PC-3 (cell line): ENCODE measurements around the gene DALRD3. TPM values are rescaled to one million over a fixed set of nuclear protein-coding genes. Genes with fewer than 3 reads are reported as not detected.

ENCODE experiments used
- ATAC-seq: fragments of 200-7000 bp; cut with Tn5 transposase; 2 replicates; pipeline ENCODE4 v1.9.1; 2020; ENCODE audit warnings: mild to moderate bottlenecking, moderate library complexity
- BruUV-seq: library from RNA; stranded (reverse); fragments of 400-500 nt; replicated peaks from 2 replicates; lab custom pipeline; 2021; lab: Mats Ljungman, UMichigan
- CTCF ChIA-PET: fragments of 300-600 bp; sonication (Branson Sonifier 250); formaldehyde crosslinking; loops from one replicate; lab custom pipeline; 2022; ENCODE audit warnings: antibody characterized with exemption; lab: Charles Lee
- POLR2A ChIA-PET: fragments of 300-600 bp; sonication (Branson Sonifier 250); formaldehyde crosslinking; loops from one replicate; lab custom pipeline; 2022; ENCODE audit warnings: antibody characterized with exemption; ENCODE audit not compliant: unreplicated experiment; lab: Charles Lee
- DNase-seq: peaks from one replicate; pipeline ENCODE4 v3.0.0-alpha.2; 2015
- H2AFZ ChIP-seq: fragments of 300-600 bp; sonication (generic); 2 replicates; pipeline ENCODE4 v1.6.0; 2016; ENCODE audit warnings: antibody characterized with exemption, low read length
- H3F3A ChIP-seq: fragments of 300-600 bp; sonication (generic); one replicate; pipeline ENCODE4 v1.6.0; 2017; ENCODE audit warnings: antibody characterized with exemption, low read length, control low read depth, mild to moderate bottlenecking; ENCODE audit not compliant: unreplicated experiment
- H3K27ac ChIP-seq: fragments of 300-600 bp; sonication (generic); 2 replicates; pipeline ENCODE4 v1.5.1; 2016; ENCODE audit warnings: mild to moderate bottlenecking, low read length
- H3K27me3 ChIP-seq: fragments of 300-600 bp; sonication (generic); 2 replicates; pipeline ENCODE4 v1.6.1; 2016; ENCODE audit warnings: low read length, mixed read lengths
- H3K36me3 ChIP-seq: fragments of 300-600 bp; sonication (generic); 2 replicates; pipeline ENCODE4 v1.6.1; 2016; ENCODE audit warnings: low read depth, mixed run types, low read length, mixed read lengths
- H3K4me1 ChIP-seq: fragments of 300-600 bp; sonication (generic); 2 replicates; pipeline ENCODE4 v1.5.1; 2016; ENCODE audit warnings: low read length; ENCODE audit not compliant: insufficient read depth
- H3K4me2 ChIP-seq: fragments of 300-600 bp; sonication (generic); 2 replicates; pipeline ENCODE4 v1.6.0; 2016; ENCODE audit warnings: low read length
- H3K4me3 ChIP-seq: fragments of 300-600 bp; sonication (generic); 2 replicates; pipeline ENCODE4 v1.5.1; 2016; ENCODE audit warnings: mild to moderate bottlenecking, low read length, mixed read lengths
- H3K79me2 ChIP-seq: fragments of 300-600 bp; sonication (generic); 2 replicates; pipeline ENCODE4 v1.6.1; 2017; ENCODE audit warnings: low read length, mixed read lengths
- H3K9ac ChIP-seq: fragments of 300-600 bp; sonication (generic); 2 replicates; pipeline ENCODE4 v1.6.0; 2016; ENCODE audit warnings: mild to moderate bottlenecking, low read length
- H3K9me2 ChIP-seq: fragments of 300-600 bp; sonication (generic); replicated peaks from 2 replicates; pipeline ENCODE4 v1.6.1; 2016; ENCODE audit warnings: mixed run types, low read length, mixed read lengths
- H3K9me3 ChIP-seq: fragments of 300-600 bp; sonication (generic); 2 replicates; pipeline ENCODE4 v1.6.1; 2016; ENCODE audit warnings: low read length, mixed read lengths
- H4K20me1 ChIP-seq: fragments of 300-600 bp; sonication (generic); 2 replicates; pipeline ENCODE4 v1.6.1; 2016; ENCODE audit warnings: low read length, mixed read lengths
- CTCF ChIP-seq: fragments of 300-600 bp; sonication (generic); conservative IDR thresholded peaks from 2 replicates; pipeline ENCODE4 v1.5.1; 2017; ENCODE audit warnings: antibody characterized with exemption, low read depth, mild to moderate bottlenecking, low read length
- EZH2 ChIP-seq: fragments of 300-600 bp; sonication (generic); IDR thresholded peaks from one replicate; pipeline ENCODE4 v1.6.1; 2017; ENCODE audit warnings: antibody characterized with exemption, mild to moderate bottlenecking, low read length; ENCODE audit not compliant: unreplicated experiment
- EZH2phosphoT487 ChIP-seq: fragments of 300-600 bp; sonication (generic); IDR thresholded peaks from 2 replicates; pipeline ENCODE4 v1.6.1; 2018; ENCODE audit warnings: mild to moderate bottlenecking, antibody characterized with exemption, low read length, borderline replicate concordance
- intact Hi-C: fragments of 100-400 bp; cut with micrococcal nuclease; formaldehyde crosslinking; loops from 2 replicates; pipeline ENCODE4 v1.9.0; 2023
- total RNA-seq: library from RNA; depleted of rRNA; stranded (reverse); fragments of >200 nt; gene quantifications from 2 replicates; pipeline ENCODE4 v1.2.3, GENCODE V29; 2014

DALRD3 gene
- total RNA-seq, 1 experiment from 2014 or later, result 43.3 TPM

GRCh38 chr3:48982686-48983085, 35.7 kb downstream of the DALRD3 start:
- Histone ChIP-seq H3K36me3 (peaks cover 44% of the 10 kb centered on the region), H3K27me3 (no peaks in the 10 kb centered on the region), H3F3A (no peaks in the 10 kb centered on the region), H3K27ac (no peak overlapping the region), H3K4me2 (no peak overlapping the region), H3K79me2 (no peaks in the 10 kb centered on the region), H3K4me1 (no peaks in the 10 kb centered on the region), H4K20me1 (no peaks in the 10 kb centered on the region), H3K9me2 (no peaks in the 10 kb centered on the region), H2AFZ (no peak overlapping the region), H3K9me3 (no peaks in the 10 kb centered on the region), H3K4me3 (no peak overlapping the region), H3K9ac (no peak overlapping the region)
- BruUV-seq, result no TSS peak
- CTCF ChIA-PET, result no interaction called here
- TF ChIP-seq EZH2phosphoT487 (no peak), CTCF (no peak), EZH2 (no peak)
- ATAC-seq (no peak), DNase-seq (no peak)
- POLR2A ChIA-PET, result no interaction called here
- intact Hi-C loops, result no loop called here

DNA sequence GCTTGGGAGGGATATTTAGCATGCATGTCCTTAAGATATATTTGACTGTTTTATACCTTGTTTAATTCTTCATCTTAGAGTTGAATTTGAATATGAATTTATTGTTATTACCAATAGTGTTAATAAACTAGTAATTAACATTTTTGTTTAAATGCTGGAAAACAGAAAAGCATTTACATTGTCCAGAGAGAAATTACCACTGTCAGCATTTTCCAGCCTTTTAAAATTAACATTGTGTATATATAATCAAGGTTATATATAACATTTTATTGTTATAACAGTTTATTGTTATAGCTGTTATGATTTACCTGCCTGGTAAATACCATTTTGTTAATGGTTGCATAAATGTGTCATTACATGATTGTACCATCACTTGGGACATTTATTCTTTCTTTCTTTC, 36.4 kb downstream of the DALRD3 start:
- Histone ChIP-seq H3K36me3 (peaks cover 44% of the 10 kb centered on the region), H3K79me2 (no peaks in the 10 kb centered on the region), H3K9me3 (no peaks in the 10 kb centered on the region), H3K9me2 (no peaks in the 10 kb centered on the region), H3K27ac (no peak overlapping the region), H3K27me3 (no peaks in the 10 kb centered on the region), H4K20me1 (no peaks in the 10 kb centered on the region), H2AFZ (no peak overlapping the region), H3K4me2 (no peak overlapping the region), H3K4me3 (no peak overlapping the region), H3K9ac (no peak overlapping the region), H3F3A (no peaks in the 10 kb centered on the region), H3K4me1 (no peaks in the 10 kb centered on the region)
- ChIA-PET CTCF (no interaction called here), POLR2A (no interaction called here)
- DNase-seq, result no peak
- no peak for TF ChIP-seq CTCF
- TF ChIP-seq EZH2phosphoT487, result no peak
- ATAC-seq, result no peak
- no TSS peak for BruUV-seq
- intact Hi-C loops, result no loop called here

DNA sequence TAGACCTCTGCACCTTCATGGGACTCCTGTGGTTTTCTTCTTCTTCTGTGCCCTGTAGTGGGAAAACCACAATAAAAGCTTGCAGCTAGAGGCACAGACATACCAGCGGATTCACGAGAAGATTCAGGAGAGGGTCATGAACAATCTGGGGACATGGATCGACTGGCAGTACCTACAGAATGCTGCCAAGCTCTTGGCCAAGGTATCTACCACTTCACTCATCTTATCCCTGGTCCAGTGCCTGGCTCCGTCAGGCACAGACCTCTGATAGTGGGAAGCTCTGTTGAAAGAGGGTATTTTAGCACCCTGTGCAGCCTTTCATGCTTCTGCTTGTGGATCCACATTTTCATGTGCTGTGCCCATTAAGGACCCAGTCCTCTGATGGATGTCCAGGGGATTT, 38.1 kb downstream of the DALRD3 start:
- no peak for DNase-seq
- no TSS peak for BruUV-seq
- TF ChIP-seq EZH2, result no peak
- TF ChIP-seq CTCF, result no peak
- TF ChIP-seq EZH2phosphoT487, result no peak
- Histone ChIP-seq H3K9me2 (no peaks in the 10 kb centered on the region), H3K27ac (no peak overlapping the region), H3K9me3 (no peaks in the 10 kb centered on the region), H4K20me1 (no peaks in the 10 kb centered on the region), H3K27me3 (no peaks in the 10 kb centered on the region), H3F3A (no peaks in the 10 kb centered on the region), H3K79me2 (no peaks in the 10 kb centered on the region), H3K36me3 (peaks cover 44% of the 10 kb centered on the region), H3K4me1 (no peaks in the 10 kb centered on the region), H3K9ac (no peak overlapping the region), H2AFZ (no peak overlapping the region), H3K4me2 (no peak overlapping the region), H3K4me3 (no peak overlapping the region)
- intact Hi-C loops, result no loop called here
- POLR2A ChIA-PET, result no interaction called here
- CTCF ChIA-PET, result no interaction called here
- no peak for ATAC-seq
